Esophagus muscularis mucosa (tissue), 3 donors: ENCODE measurements around the gene PCDHA8.

Experiments
- POLR2AphosphoS5 ChIP-seq, 2 donors: sonication (generic); formaldehyde crosslinking; IDR thresholded peaks; one replicate each; pipeline ENCODE4 v1.6.1; 2017; ENCODE audit warnings: antibody characterized with exemption in 2 of 2
- TF ChIP-seq, protein P1 (sequence below), 3 experiments: fragments of 200-600 bp in 2 of 3; fragments of 450-650 bp in 1 of 3; sonication (generic) in 2 of 3; IDR thresholded peaks; one replicate each; pipeline ENCODE4 v1.5.1; 2017 to 2019; ENCODE audit warnings: antibody characterized with exemption in 3 of 3, mild to moderate bottlenecking in 2 of 3, moderate library complexity in 1 of 3

DNA sequence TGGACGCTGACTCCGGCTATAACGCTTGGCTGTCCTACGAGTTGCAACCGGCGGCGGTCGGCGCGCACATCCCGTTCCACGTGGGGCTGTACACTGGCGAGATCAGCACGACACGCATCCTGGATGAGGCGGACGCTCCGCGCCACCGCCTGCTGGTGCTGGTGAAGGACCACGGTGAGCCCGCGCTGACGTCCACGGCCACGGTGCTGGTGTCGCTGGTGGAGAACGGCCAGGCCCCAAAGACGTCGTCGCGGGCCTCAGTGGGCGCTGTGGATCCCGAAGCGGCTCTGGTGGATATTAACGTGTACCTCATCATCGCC, 36.2 kb downstream of the PCDHA8 start:
- TF ChIP-seq, protein P1, sequence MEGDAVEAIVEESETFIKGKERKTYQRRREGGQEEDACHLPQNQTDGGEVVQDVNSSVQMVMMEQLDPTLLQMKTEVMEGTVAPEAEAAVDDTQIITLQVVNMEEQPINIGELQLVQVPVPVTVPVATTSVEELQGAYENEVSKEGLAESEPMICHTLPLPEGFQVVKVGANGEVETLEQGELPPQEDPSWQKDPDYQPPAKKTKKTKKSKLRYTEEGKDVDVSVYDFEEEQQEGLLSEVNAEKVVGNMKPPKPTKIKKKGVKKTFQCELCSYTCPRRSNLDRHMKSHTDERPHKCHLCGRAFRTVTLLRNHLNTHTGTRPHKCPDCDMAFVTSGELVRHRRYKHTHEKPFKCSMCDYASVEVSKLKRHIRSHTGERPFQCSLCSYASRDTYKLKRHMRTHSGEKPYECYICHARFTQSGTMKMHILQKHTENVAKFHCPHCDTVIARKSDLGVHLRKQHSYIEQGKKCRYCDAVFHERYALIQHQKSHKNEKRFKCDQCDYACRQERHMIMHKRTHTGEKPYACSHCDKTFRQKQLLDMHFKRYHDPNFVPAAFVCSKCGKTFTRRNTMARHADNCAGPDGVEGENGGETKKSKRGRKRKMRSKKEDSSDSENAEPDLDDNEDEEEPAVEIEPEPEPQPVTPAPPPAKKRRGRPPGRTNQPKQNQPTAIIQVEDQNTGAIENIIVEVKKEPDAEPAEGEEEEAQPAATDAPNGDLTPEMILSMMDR (IDR thresholded peaks at IDR 0.05), result no peak
- TF ChIP-seq POLR2AphosphoS5 (IDR thresholded peaks at IDR 0.05), result no peak
